RWPE2 (cell line): Measurements from ENCODE around the gene LIME1.
"Not testable (repeated sequence)": the region's sequence is repeated elsewhere in the genome, so short reads cannot be mapped to it uniquely, and the experiment has no call there.

Source experiments
- ATAC-seq: fragments of 200-7000 bp; cut with Tn5 transposase; 3 replicates; pipeline ENCODE4 v1.9.1; 2021; ENCODE audit warnings: low read depth
- DNase-seq: peaks from one replicate; pipeline ENCODE4 v3.0.0-alpha.2; 2020; ENCODE audit warnings: low spot score
- H3K27ac ChIP-seq: fragments of 450-650 bp; 2 replicates; pipeline ENCODE4 v1.5.1; 2017; ENCODE audit warnings: mild to moderate bottlenecking; ENCODE audit not compliant: poor library complexity, severe bottlenecking
- H3K27me3 ChIP-seq: fragments of 250-450 bp; sonication (Bioruptor Pico); 2 replicates; pipeline ENCODE4 v1.5.1; 2021; ENCODE audit warnings: mild to moderate bottlenecking, moderate library complexity; ENCODE audit not compliant: insufficient read depth, poor library complexity, severe bottlenecking
- H3K36me3 ChIP-seq: fragments of 250-450 bp; sonication (Bioruptor Pico); 2 replicates; pipeline ENCODE4 v1.5.1; 2020; ENCODE audit warnings: low read depth, mild to moderate bottlenecking, moderate library complexity
- H3K4me1 ChIP-seq: fragments of 250-450 bp; sonication (Bioruptor Pico); 2 replicates; pipeline ENCODE4 v1.5.1; 2021; ENCODE audit warnings: mild to moderate bottlenecking, moderate library complexity; ENCODE audit not compliant: insufficient read depth, poor library complexity, severe bottlenecking
- H3K4me3 ChIP-seq: fragments of 250-450 bp; sonication (Bioruptor Pico); 2 replicates; pipeline ENCODE4 v1.5.1; 2021; ENCODE audit warnings: mild to moderate bottlenecking, moderate library complexity; ENCODE audit not compliant: severe bottlenecking
- H3K9me3 ChIP-seq: fragments of 250-450 bp; sonication (Bioruptor Pico); 2 replicates; pipeline ENCODE4 v1.5.1; 2021; ENCODE audit warnings: mild to moderate bottlenecking, moderate library complexity; ENCODE audit not compliant: severe bottlenecking
- CTCF ChIP-seq: fragments of 450-650 bp; IDR thresholded peaks from one replicate; pipeline ENCODE4 v1.5.1; 2017; ENCODE audit warnings: mild to moderate bottlenecking, moderate library complexity; ENCODE audit not compliant: poor library complexity, severe bottlenecking

LIME1 gene

DNA sequence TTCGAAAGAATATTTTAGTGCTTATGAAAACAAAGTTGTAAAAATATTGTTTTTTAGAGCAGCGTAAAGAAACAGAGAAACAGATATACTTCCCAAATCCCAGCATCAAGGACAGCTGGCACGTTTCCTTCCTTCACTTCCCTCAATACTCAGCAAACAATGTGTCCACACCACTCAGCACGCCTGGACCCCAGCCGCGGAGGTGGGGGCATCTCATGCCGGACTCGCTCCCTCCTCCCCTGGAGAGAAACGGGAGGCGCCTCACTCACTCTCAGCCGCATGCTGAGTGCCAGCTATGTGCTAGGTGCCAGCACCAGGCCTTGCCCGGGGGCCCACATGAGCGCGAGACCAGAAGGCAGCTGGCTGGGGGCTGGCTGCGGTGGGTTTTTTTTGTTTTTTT lies 37.8 kb downstream of the LIME1 start:
- TF ChIP-seq CTCF, result no peak
- DNase-seq (peak; percentile 75), ATAC-seq (no peak)
- Histone ChIP-seq H3K27ac (no peak overlapping the region), H3K36me3 (no peaks in the 10 kb centered on the region), H3K4me1 (no peaks in the 10 kb centered on the region), H3K27me3 (peaks cover 17% of the 10 kb centered on the region), H3K9me3 (no peaks in the 10 kb centered on the region), H3K4me3 (no peak overlapping the region)

- Histone ChIP-seq H3K27ac (no peak overlapping the region), H3K27me3 (peaks cover 17% of the 10 kb centered on the region), H3K36me3 (no peaks in the 10 kb centered on the region), H3K9me3 (no peaks in the 10 kb centered on the region), H3K4me1 (no peaks in the 10 kb centered on the region), H3K4me3 (no peak overlapping the region)
- DNase-seq (peak; percentile 85), ATAC-seq (no peak)
- peak; percentile 97 for TF ChIP-seq CTCF
These were observed 38.9 kb downstream of the LIME1 start for GRCh38 chr20:63775096-63775978.

- not testable (repeated sequence) for H3K4me1 ChIP-seq, H3K9me3 ChIP-seq, H3K4me3 ChIP-seq, H3K36me3 ChIP-seq, DNase-seq, H3K27ac ChIP-seq, ATAC-seq
- H3K27me3 ChIP-seq, result peaks cover 17% of the 10 kb centered on the region
These were observed 40.4 kb downstream of the LIME1 start for GRCh38 chr20:63776875-63777274.

DNA sequence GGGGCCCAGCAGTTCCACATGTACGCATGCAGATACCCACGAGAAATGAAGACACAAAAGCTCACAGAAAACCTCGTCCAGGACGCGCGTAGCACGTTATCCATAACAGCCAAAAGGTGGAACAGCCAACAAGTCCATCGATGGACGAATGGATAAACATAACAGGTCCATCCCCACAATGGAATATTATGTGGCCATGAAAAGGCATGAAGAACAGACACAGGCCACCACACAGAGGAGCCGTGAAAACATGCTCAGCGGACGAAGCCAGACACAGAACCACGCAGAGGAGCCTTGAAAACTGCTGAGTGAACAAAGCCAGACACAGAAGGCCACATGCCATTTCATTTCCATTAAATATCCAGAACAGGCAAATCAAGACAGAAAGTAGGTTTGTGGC lies 41.1 kb downstream of the LIME1 start:
- ATAC-seq, result no peak
- Histone ChIP-seq H3K27me3 (peaks cover 17% of the 10 kb centered on the region), H3K4me1 (no peaks in the 10 kb centered on the region), H3K27ac (no peak overlapping the region), H3K36me3 (no peaks in the 10 kb centered on the region), H3K4me3 (no peak overlapping the region), H3K9me3 (no peaks in the 10 kb centered on the region)
- TF ChIP-seq CTCF, result no peak
- no peak for DNase-seq

- H3K27ac ChIP-seq, result no peak overlapping the region
- no peaks in the 10 kb centered on the region for H3K4me1 ChIP-seq
- ATAC-seq (peak; percentile 65), DNase-seq (no peak)
- no peaks in the 10 kb centered on the region for H3K36me3 ChIP-seq
- H3K9me3 ChIP-seq, result no peaks in the 10 kb centered on the region
- TF ChIP-seq CTCF, result no peak
- no peak overlapping the region for H3K4me3 ChIP-seq
- peaks cover 17% of the 10 kb centered on the region for H3K27me3 ChIP-seq
These were observed 41.7 kb downstream of the LIME1 start for GRCh38 chr20:63778034-63778752.
